HG02938 (cell line): Measurements from ENCODE around the gene FAM193A.
"Not testable (repeated sequence)": the region's sequence is repeated elsewhere in the genome, so short reads cannot be mapped to it uniquely, and the experiment has no call there.

Experiments used
- ATAC-seq: cut with Tn5 transposase; IDR thresholded peaks from one replicate; pipeline ENCODE4 v1.9.1; 2021; ENCODE audit warnings: mild to moderate bottlenecking, moderate library complexity; ENCODE audit not compliant: unreplicated experiment

The FAM193A gene

DNA sequence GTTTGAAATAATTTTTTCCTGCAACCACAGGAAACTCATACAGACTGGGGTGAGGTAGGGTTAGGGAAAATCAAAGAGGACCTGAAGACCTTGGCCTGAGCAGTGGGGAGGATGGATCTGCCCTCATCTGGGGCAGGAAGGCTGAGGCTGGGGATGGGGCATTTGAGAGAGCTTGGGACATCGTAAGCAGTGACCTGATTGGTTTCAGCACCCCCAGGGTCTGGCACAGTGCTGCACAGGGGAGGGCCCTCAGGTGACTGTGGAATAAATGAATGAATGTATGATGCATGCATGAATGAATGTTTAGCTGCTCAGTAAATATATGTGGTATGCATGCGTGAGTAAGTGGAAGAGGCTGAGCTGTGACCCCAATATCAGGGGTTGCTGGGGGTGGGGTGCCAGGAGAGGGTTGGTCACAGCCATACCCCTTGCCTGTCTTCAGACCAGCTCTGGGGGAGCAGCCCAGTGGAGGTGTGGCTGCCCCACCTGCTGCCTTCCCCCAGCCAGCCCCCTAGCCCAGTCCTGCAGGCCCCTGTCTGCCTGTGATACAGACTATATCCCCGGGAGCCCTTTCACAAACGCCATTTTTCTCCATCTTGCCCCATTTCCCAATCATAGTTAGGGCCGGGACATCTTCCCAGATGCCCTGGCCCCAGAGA, 230.7 kb downstream of the FAM193A start:
- no peak for ATAC-seq

DNA sequence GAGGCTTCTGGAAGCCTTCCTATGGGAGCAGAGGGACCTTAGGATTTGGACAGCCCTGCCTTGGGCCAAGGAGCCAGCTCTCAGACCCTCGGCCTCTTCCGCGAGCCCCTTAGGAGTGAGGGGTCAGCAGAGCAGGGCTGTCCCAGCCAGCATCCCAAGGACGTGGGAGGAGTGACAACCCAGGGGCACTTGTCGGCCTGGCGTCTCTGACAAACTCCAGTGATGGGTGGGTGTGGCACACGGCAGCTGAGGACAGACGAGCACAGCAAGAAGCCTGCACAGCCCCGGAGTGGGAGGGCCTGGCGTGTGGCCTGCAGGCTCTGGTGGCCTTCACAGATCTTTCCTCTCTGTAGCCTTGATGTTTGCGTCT, 231.2 kb downstream of the FAM193A start:
- no peak for ATAC-seq

DNA sequence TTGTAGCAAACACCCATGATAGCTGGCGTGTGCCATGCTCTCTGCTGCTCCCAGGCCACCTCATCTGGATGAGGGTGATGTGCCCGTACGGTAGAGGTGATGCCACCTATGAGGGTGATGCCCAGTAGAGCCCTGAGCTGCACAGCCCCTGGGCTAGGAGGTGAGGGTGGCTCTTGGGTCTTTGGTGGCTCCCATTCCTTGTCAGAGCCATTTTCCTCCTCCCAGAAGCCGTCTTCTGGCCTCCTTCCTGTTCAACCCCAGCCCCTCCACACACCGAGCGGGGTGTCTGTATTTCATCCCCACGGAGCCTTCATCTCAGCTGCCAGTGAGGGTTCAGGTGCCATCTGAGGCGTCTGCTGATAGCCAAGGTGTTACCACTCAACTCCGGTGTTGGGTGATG, 231.7 kb downstream of the FAM193A start:
- ATAC-seq, result no peak

DNA sequence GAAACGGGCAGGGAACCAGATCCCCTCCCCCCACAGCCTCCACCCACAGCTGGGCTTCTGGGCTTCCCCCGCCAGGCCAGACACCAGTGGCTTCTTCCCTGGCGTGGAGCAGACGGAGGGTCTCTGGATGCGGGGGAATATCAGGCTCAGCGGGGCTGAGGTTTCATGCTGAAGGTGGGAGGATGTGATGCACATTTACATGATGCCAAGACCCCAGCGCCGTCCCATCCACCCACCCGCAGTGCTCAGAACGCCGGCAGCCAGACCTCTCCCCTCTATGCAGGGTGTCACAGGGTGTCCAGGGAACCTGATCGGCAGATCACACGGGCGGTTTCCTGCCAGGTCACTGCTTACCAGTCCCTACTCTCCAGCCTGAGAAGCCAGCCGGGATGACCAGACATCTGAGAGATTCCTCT, 232.5 kb downstream of the FAM193A start:
- no peak for ATAC-seq

GRCh38 chr4:2771264-2771663, 234.8 kb downstream of the FAM193A start:
- no peak for ATAC-seq

- ATAC-seq, result not testable (repeated sequence)
These were observed 244.2 kb downstream of the FAM193A start for GRCh38 chr4:2780643-2781042.

GRCh38 chr4:2781911-2782310, 245.5 kb downstream of the FAM193A start:
- no peak for ATAC-seq
